ENCODE data around the gene RBM10.

DNA sequence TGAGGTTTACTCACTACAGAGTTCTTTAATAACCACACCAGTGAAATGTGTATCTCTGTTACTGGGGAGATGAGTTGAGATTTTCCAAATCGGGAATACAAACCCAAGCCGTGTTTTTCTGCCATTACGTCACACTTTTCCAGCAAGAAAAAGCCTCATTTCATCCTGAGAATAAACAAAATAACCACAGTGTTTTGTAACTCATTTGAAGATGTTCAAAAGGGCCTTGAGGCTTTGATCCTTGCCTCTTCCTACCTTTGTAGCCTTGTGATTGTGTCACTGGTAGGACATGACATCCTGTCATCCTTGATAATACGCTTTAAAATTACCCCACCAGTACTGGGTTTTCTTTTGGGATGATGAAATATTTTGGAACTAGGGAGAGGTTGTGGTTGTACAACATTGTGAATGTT, 90.7 kb downstream of the RBM10 start:
- TF ChIP-seq, protein P1, sequence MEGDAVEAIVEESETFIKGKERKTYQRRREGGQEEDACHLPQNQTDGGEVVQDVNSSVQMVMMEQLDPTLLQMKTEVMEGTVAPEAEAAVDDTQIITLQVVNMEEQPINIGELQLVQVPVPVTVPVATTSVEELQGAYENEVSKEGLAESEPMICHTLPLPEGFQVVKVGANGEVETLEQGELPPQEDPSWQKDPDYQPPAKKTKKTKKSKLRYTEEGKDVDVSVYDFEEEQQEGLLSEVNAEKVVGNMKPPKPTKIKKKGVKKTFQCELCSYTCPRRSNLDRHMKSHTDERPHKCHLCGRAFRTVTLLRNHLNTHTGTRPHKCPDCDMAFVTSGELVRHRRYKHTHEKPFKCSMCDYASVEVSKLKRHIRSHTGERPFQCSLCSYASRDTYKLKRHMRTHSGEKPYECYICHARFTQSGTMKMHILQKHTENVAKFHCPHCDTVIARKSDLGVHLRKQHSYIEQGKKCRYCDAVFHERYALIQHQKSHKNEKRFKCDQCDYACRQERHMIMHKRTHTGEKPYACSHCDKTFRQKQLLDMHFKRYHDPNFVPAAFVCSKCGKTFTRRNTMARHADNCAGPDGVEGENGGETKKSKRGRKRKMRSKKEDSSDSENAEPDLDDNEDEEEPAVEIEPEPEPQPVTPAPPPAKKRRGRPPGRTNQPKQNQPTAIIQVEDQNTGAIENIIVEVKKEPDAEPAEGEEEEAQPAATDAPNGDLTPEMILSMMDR (conservative IDR thresholded peaks at IDR 0.05; ENCODE audit: low read depth in 2 of 2): no peak
- no peak for TF ChIP-seq REST (IDR thresholded peaks at IDR 0.05; ENCODE audit: unreplicated experiment)
- no peak for TF ChIP-seq EZH2phosphoT487 (IDR thresholded peaks at IDR 0.05; ENCODE audit: unreplicated experiment)
- TF ChIP-seq POLR2AphosphoS5 (IDR thresholded peaks at IDR 0.05; ENCODE audit: low read depth): no peak
- no peak for TF ChIP-seq ZNF114 (CRISPR knock-in tag; IDR thresholded peaks at IDR 0.05)
- no peak for TF ChIP-seq EZH2 (IDR thresholded peaks at IDR 0.05; ENCODE audit: low read depth, unreplicated experiment)
- TF ChIP-seq CREB1 (CRISPR knock-in tag; IDR thresholded peaks at IDR 0.05; ENCODE audit: low read depth): no peak
- TF ChIP-seq ETS1 (IDR thresholded peaks at IDR 0.05): no peak
- TF ChIP-seq NANOG (IDR thresholded peaks at IDR 0.05; ENCODE audit: borderline replicate concordance): no peak
- TF ChIP-seq JUNB (IDR thresholded peaks at IDR 0.05; ENCODE audit: unreplicated experiment): no peak
- no peak for TF ChIP-seq STAT1 (IDR thresholded peaks at IDR 0.05; ENCODE audit: unreplicated experiment)

Measured in GM23338 (cell line).